HuH-7.5 (cell line): Measurements from ENCODE around the gene HIP1.
A peak's percentile ranks its signal among the peaks of the same experiment; 100 is the strongest.
"Not testable (repeated sequence)": the region's sequence is repeated elsewhere in the genome, so short reads cannot be mapped to it uniquely, and the experiment has no call there.

ENCODE experiments used
- DNase-seq: peaks from one replicate; pipeline ENCODE4 v3.0.0; 2011; ENCODE audit warnings: low spot score

HIP1 gene

GRCh38 chr7:75639886-75640190, 98.9 kb downstream of the HIP1 start:
- DNase-seq: peak; percentile 23

- peak; percentile 29 for DNase-seq
Measured at GRCh38 chr7:75639071-75639885, 99.5 kb downstream of the HIP1 start.

- peak; percentile 60 for DNase-seq
Measured at GRCh38 chr7:75638594-75639070, 100.1 kb downstream of the HIP1 start.

- no peak for DNase-seq
Measured at GRCh38 chr7:75637854-75638593, 100.7 kb downstream of the HIP1 start.

- no peak for DNase-seq
Measured at GRCh38 chr7:75635036-75635435, 103.7 kb downstream of the HIP1 start.

GRCh38 chr7:75632587-75632986, 106.2 kb downstream of the HIP1 start:
- DNase-seq: not testable (repeated sequence)

GRCh38 chr7:75631711-75632110, 107.0 kb downstream of the HIP1 start:
- DNase-seq: no peak

GRCh38 chr7:75630549-75630948, 108.2 kb downstream of the HIP1 start:
- no peak for DNase-seq

- no peak for DNase-seq
Measured at GRCh38 chr7:75629044-75629443, 109.7 kb downstream of the HIP1 start.

GRCh38 chr7:75628055-75628454, 110.7 kb downstream of the HIP1 start:
- no peak for DNase-seq

- DNase-seq: no peak
Measured at GRCh38 chr7:75626954-75627353, 111.8 kb downstream of the HIP1 start.

GRCh38 chr7:75625868-75626267, 112.9 kb downstream of the HIP1 start:
- no peak for DNase-seq

- no peak for DNase-seq
Measured at GRCh38 chr7:75624134-75624832, 114.5 kb downstream of the HIP1 start.

- no peak for DNase-seq
Measured at GRCh38 chr7:75623390-75624133, 115.2 kb downstream of the HIP1 start.

- no peak for DNase-seq
Measured at GRCh38 chr7:75621124-75621523, 117.6 kb downstream of the HIP1 start.

- DNase-seq: no peak
Measured at GRCh38 chr7:75619636-75620035, 119.1 kb downstream of the HIP1 start.

GRCh38 chr7:75617634-75618234, 121.0 kb downstream of the HIP1 start:
- DNase-seq: no peak

GRCh38 chr7:75616421-75617167, 122.1 kb downstream of the HIP1 start:
- DNase-seq: no peak

- DNase-seq: no peak
Measured at GRCh38 chr7:75614401-75614800, 124.3 kb downstream of the HIP1 start.

- no peak for DNase-seq
Measured at GRCh38 chr7:75613351-75613750, 125.4 kb downstream of the HIP1 start.
